Stomach (tissue), 4 donors: ENCODE results near the gene NEO1.

Source experiments
- CTCF ChIP-seq, 7 experiments: fragments of 450-650 bp in 4 of 7; fragments of 200-600 bp in 3 of 7; sonication (generic) in 3 of 7; IDR thresholded peaks; one replicate each; pipeline ENCODE4 v1.5.1; 2016 to 2019; ENCODE audit warnings: antibody characterized with exemption in 7 of 7, control low read depth in 2 of 7, mild to moderate bottlenecking in 1 of 7
- POLR2AphosphoS5 ChIP-seq, 3 donors: sonication (generic); formaldehyde crosslinking; IDR thresholded peaks; one replicate each; pipeline ENCODE4 v1.6.1; 2016; ENCODE audit warnings: antibody characterized with exemption in 3 of 3

GRCh38 chr15:73125219-73125618, 73.0 kb downstream of the NEO1 start:
- TF ChIP-seq POLR2AphosphoS5 (IDR thresholded peaks at IDR 0.05) (no peak), CTCF (IDR thresholded peaks at IDR 0.05) (no peak)
